PC-9 (cell line): Measurements from ENCODE around the gene SLC51A. TPM values are rescaled to one million over a fixed set of nuclear protein-coding genes. Genes with fewer than 3 reads are reported as not detected.

Experiments used
- BruUV-seq: library from RNA; stranded (reverse); fragments of 400-500 nt; replicated peaks from 2 replicates; lab custom pipeline; 2021; lab: Mats Ljungman, UMichigan
- CTCF ChIA-PET: fragments of 300-600 bp; sonication (Branson Sonifier 250); formaldehyde crosslinking; loops from one replicate; lab custom pipeline; 2022; ENCODE audit warnings: antibody characterized with exemption; lab: Charles Lee
- POLR2A ChIA-PET: fragments of 300-600 bp; sonication (Branson Sonifier 250); formaldehyde crosslinking; loops from one replicate; lab custom pipeline; 2022; ENCODE audit warnings: antibody characterized with exemption; ENCODE audit not compliant: unreplicated experiment; lab: Charles Lee
- DNase-seq, 2 experiments: peaks; one replicate each; pipeline versions ENCODE4 v3.0.0 to v3.0.0-alpha.2; 2015 to 2022; ENCODE audit warnings: mixed read lengths in 1 of 2
- H2AFZ ChIP-seq: fragments of 200-600 bp; sonication (generic); 2 replicates; pipeline ENCODE4 v1.8.1; 2017; ENCODE audit warnings: antibody characterized with exemption
- H3F3A ChIP-seq: fragments of 200-600 bp; sonication (generic); 2 replicates; pipeline ENCODE4 v1.8.1; 2017; ENCODE audit warnings: antibody characterized with exemption, mild to moderate bottlenecking, low read depth; ENCODE audit not compliant: insufficient read depth
- H3K27ac ChIP-seq: fragments of 200-600 bp; sonication (generic); 2 replicates; pipeline ENCODE4 v1.6.1; 2016; ENCODE audit warnings: mixed run types
- H3K27me3 ChIP-seq: fragments of 200-600 bp; sonication (generic); 2 replicates; pipeline ENCODE4 v1.6.1; 2016; ENCODE audit warnings: low read depth, mixed run types; ENCODE audit not compliant: insufficient read depth
- H3K36me3 ChIP-seq: fragments of 200-600 bp; sonication (generic); 2 replicates; pipeline ENCODE4 v1.6.1; 2016; ENCODE audit warnings: low read depth, mixed run types
- H3K4me1 ChIP-seq: fragments of 200-600 bp; sonication (generic); replicated peaks from 2 replicates; pipeline ENCODE4 v1.6.1; 2016; ENCODE audit warnings: mixed run types; ENCODE audit not compliant: insufficient read depth
- H3K4me2 ChIP-seq: fragments of 200-600 bp; sonication (generic); 2 replicates; pipeline ENCODE4 v1.6.1; 2017; ENCODE audit warnings: mixed run types
- H3K4me3 ChIP-seq: fragments of 200-600 bp; sonication (generic); 2 replicates; pipeline ENCODE4 v1.6.1; 2016; ENCODE audit warnings: mixed run types
- H3K79me2 ChIP-seq: fragments of 200-600 bp; sonication (generic); 2 replicates; pipeline ENCODE4 v1.6.1; 2017; ENCODE audit warnings: low read depth, mixed run types
- H3K9me2 ChIP-seq: fragments of 200-600 bp; sonication (generic); 2 replicates; pipeline ENCODE4 v1.8.1; 2017; ENCODE audit warnings: mild to moderate bottlenecking; ENCODE audit not compliant: insufficient read depth
- H3K9me3 ChIP-seq: fragments of 200-600 bp; sonication (generic); 2 replicates; pipeline ENCODE4 v1.8.1; 2016; ENCODE audit warnings: low read depth; ENCODE audit not compliant: insufficient read depth
- H4K20me1 ChIP-seq: fragments of 200-600 bp; sonication (generic); 2 replicates; pipeline ENCODE4 v1.8.1; 2017; ENCODE audit not compliant: insufficient read depth
- EZH2 ChIP-seq: fragments of 200-600 bp; sonication (generic); IDR thresholded peaks from 2 replicates; pipeline ENCODE4 v1.8.0; 2017; ENCODE audit warnings: antibody characterized with exemption, low read depth
- intact Hi-C: fragments of 100-400 bp; cut with micrococcal nuclease; formaldehyde crosslinking; loops from one replicate; pipeline ENCODE4 v1.10.0; 2022; ENCODE audit not compliant: unreplicated experiment
- total RNA-seq: library from RNA; stranded (reverse); gene quantifications from 2 replicates; pipeline ENCODE4 v1.2.3, GENCODE V29; 2021
- TF ChIP-seq, protein P1 (sequence below): fragments of 200-600 bp; sonication (generic); conservative IDR thresholded peaks from 2 replicates; pipeline ENCODE4 v1.6.1; 2017; ENCODE audit warnings: mixed run types, antibody characterized with exemption, mild to moderate bottlenecking, moderate library complexity

Gene SLC51A
- total RNA-seq, 1 experiment from 2014 or later, result 10.3 TPM

DNA sequence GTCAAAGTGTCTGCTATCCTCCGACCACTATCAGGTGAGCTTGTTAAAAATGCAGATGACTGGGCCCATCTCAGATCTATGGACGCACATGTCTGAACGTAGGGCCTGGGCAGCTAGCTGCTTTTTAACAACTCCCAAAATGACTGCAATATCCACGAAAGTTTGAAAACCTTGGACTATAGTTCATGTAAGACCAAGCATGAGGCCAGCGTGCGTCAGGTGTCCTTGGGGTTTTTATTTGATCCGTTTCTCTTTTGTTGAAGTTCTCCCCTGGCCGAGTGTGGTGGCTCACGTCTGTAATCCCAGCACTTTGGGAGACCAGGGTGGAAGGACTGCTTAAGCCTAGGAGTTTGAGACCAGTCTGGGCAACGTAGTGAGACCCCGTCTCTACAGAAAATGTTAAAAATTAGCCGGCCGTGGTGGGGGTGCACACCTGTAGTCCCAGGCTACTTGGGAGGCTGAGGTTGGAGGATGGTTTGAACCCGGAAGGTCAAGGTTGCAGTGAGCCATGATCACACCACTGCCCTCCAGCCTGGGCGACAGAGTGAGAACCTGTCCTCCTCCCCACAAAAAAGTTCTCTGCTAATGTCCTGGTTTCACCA lies 9.5 kb downstream of the SLC51A start:
- no peaks in the 10 kb centered on the region for H3K9me3 ChIP-seq
- H3K4me2 ChIP-seq, result no peak overlapping the region
- no peaks in the 10 kb centered on the region for H3F3A ChIP-seq
- H3K36me3 ChIP-seq, result no peaks in the 10 kb centered on the region
- POLR2A ChIA-PET, result no interaction called here
- no peak for DNase-seq
- intact Hi-C loops, result no loop called here
- H2AFZ ChIP-seq, result no peak overlapping the region
- H4K20me1 ChIP-seq, result no peaks in the 10 kb centered on the region
- H3K79me2 ChIP-seq, result no peaks in the 10 kb centered on the region
- no peaks in the 10 kb centered on the region for H3K27me3 ChIP-seq
- TF ChIP-seq, protein P1, sequence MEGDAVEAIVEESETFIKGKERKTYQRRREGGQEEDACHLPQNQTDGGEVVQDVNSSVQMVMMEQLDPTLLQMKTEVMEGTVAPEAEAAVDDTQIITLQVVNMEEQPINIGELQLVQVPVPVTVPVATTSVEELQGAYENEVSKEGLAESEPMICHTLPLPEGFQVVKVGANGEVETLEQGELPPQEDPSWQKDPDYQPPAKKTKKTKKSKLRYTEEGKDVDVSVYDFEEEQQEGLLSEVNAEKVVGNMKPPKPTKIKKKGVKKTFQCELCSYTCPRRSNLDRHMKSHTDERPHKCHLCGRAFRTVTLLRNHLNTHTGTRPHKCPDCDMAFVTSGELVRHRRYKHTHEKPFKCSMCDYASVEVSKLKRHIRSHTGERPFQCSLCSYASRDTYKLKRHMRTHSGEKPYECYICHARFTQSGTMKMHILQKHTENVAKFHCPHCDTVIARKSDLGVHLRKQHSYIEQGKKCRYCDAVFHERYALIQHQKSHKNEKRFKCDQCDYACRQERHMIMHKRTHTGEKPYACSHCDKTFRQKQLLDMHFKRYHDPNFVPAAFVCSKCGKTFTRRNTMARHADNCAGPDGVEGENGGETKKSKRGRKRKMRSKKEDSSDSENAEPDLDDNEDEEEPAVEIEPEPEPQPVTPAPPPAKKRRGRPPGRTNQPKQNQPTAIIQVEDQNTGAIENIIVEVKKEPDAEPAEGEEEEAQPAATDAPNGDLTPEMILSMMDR, result no peak
- no peak for TF ChIP-seq EZH2
- H3K9me2 ChIP-seq, result no peaks in the 10 kb centered on the region
- H3K27ac ChIP-seq, result no peak overlapping the region
- H3K4me3 ChIP-seq, result no peak overlapping the region
- no TSS peak for BruUV-seq
- H3K4me1 ChIP-seq, result no peaks in the 10 kb centered on the region
- CTCF ChIA-PET, result interaction anchor here (1.1 kb wide), 1 partner anchor 152 kb away, joined by 3 read pairs; no protein-coding TSS in a partner anchor

DNA sequence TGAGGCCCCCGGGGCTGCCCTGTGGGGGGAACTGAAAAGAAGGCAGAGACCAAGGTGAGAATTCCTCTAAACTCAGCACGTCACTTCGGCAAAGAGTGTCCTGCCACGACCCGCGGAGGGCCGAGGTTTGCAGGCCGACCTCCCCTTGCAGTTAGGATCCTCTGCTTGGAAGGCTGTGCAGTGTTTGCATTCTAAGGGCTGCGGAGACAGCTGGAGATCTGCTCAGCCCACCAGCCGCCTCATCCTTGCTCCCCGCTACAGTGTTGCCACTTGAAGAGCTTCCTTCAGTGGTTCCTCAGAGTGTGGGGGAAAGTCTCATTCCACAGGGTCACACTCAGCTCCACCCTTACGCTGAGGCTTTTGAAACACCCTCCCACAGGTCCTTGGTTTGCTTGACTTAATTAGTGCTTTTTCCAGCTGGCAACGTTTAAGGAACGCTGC lies 10.8 kb downstream of the SLC51A start:
- no peaks in the 10 kb centered on the region for H3F3A ChIP-seq
- DNase-seq, result no peak
- no peaks in the 10 kb centered on the region for H3K79me2 ChIP-seq
- no peaks in the 10 kb centered on the region for H3K9me2 ChIP-seq
- BruUV-seq, result no TSS peak
- H3K27me3 ChIP-seq, result no peaks in the 10 kb centered on the region
- H2AFZ ChIP-seq, result no peak overlapping the region
- H3K9me3 ChIP-seq, result no peaks in the 10 kb centered on the region
- H3K4me1 ChIP-seq, result no peaks in the 10 kb centered on the region
- no peaks in the 10 kb centered on the region for H3K36me3 ChIP-seq
- no peak overlapping the region for H3K27ac ChIP-seq
- H3K4me2 ChIP-seq, result no peak overlapping the region
- H4K20me1 ChIP-seq, result no peaks in the 10 kb centered on the region
- H3K4me3 ChIP-seq, result no peak overlapping the region
- intact Hi-C loops, result no loop called here
- ChIA-PET POLR2A (no interaction called here), CTCF (no interaction called here)
- TF ChIP-seq, protein P1, result no peak
- no peak for TF ChIP-seq EZH2

GRCh38 chr3:196227629-196228493 lies 11.5 kb downstream of the SLC51A start:
- Histone ChIP-seq H3K27ac (no peak overlapping the region), H3K4me2 (no peak overlapping the region), H3F3A (no peaks in the 10 kb centered on the region), H3K79me2 (no peaks in the 10 kb centered on the region), H3K4me1 (no peaks in the 10 kb centered on the region), H3K9me2 (no peaks in the 10 kb centered on the region), H3K27me3 (no peaks in the 10 kb centered on the region), H3K36me3 (no peaks in the 10 kb centered on the region), H3K4me3 (no peak overlapping the region), H4K20me1 (no peaks in the 10 kb centered on the region), H2AFZ (no peak overlapping the region), H3K9me3 (no peaks in the 10 kb centered on the region)
- BruUV-seq, result no TSS peak
- DNase-seq, result no peak
- TF ChIP-seq, protein P1, result no peak
- TF ChIP-seq EZH2, result no peak
- intact Hi-C loops, result no loop called here
- POLR2A ChIA-PET, result no interaction called here
- CTCF ChIA-PET, result no interaction called here
